ENCODE measurements around the gene CCDC89. TPM values are rescaled to one million over a fixed set of nuclear protein-coding genes. Genes with fewer than 3 reads are reported as not detected.
"Not testable (repeated sequence)": the region's sequence is repeated elsewhere in the genome, so short reads cannot be mapped to it uniquely, and the experiment has no call there.

The CCDC89 gene
- polyA plus RNA-seq, 3 donors = 2.9 to 3.1 (median 3.0) TPM

DNA sequence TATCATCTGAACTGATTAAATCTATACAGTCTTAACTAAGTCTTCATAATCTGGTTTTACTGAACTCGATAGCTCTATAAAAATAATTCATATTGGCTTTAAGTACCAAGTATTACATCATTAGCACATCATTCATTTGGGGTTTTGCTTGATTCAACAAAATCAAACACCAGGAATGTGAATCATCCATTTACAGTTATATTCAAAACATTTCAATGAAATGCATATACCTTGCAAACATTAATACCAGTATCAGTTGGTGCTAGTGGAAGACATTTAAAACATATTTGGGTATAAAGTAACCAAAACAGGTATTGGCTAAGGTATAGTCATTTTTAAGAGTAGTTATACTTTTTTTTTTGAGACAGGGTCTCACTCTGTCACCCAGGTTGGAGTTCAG lies 12.2 kb upstream of the CCDC89 start:
- no peak for DNase-seq

- no peak for DNase-seq
These were observed 11.8 kb upstream of the CCDC89 start for GRCh38 chr11:85697747-85698146.

DNA sequence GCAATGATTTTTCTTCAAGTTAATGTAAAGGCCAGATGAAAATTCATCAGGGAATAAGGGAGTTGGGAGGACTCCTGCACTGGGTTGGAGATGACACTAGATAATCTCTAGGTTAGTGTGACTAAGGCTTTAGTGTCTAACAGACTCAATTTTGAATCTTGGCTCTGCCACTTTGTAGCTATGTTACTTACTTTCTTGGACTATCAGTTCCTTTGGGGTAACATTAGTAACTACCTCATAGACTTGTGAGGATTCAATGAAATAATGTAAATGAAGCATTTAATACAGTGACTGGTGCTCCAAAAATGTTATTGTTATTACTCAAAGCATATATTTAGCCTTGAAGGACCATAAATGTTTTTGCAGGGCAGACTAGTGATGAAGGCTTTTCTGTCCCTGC lies 9.6 kb upstream of the CCDC89 start:
- no peak for DNase-seq

DNA sequence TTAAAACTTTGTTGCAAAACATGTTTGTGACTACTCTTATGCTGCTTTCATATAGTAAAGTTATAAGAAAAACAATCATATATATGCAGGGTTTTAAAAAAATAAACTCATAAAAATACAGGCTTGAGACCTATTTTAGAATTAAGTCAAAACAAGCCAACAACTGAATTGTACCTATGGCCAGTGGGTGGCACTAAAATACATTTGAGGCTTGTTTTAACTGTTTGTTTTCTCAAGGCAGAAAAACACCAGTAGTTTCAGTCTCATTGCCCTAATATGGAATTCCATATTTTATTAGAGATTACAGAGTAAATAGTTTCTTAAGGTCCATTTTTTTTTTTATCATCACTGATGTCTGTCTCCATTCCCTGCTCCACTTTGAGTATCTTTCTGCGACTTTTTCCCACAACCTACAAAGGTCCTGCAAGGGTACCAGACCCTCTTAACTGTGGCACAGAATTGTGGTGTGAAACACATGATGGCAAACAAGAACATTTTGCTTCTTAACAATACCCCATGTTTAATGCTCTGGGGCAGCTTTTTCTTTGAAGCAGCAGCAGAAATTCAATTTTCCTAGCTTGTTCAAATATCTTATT lies 8.5 kb upstream of the CCDC89 start:
- DNase-seq = peak; percentile 41

GRCh38 chr11:85685125-85685819 lies 723 bp downstream of the CCDC89 start:
- peak; percentile 78 for DNase-seq

- peak; percentile 61 for DNase-seq
These were observed 3.4 kb downstream of the CCDC89 start for GRCh38 chr11:85682330-85683305.

- no peak for DNase-seq
These were observed 5.1 kb downstream of the CCDC89 start for GRCh38 chr11:85680897-85681296.

DNA sequence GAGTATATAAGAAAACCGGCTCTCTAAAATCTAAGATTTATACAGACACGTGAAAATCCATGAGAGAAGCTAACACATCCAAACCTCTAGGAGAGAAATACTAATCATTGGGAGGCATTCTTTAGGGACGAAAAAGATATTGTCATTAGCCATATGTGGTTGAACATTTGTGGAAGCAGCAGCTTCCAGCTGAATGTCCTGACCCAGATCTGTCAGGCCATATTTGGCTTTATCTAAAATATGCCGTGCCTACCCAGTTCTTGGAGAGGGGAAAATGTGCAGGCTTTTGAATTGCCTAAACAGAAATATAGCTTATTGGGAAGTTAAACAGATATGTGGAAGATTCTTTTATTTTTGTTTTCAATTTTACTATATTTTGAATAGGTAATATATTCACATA lies 6.4 kb downstream of the CCDC89 start:
- DNase-seq = no peak

DNA sequence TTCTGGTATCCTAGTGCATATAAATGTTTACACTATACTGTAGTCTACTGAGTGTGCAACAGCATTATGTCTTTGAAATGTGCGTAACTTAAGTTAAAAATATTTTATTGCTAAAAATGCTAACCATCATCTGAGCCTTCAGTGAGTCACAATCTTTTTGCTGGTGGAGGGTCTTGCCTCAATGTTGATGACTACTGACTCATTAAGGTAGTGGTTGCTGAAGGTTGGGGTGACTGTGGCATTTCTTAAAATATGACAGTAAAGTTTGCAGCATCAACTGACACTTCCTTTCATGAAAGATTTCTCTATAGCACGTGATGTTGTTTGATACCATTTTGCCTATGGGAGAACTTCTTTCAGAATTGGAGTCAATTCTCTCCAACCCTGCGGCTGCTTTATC lies 12.6 kb downstream of the CCDC89 start:
- no peak for DNase-seq

- no peak for DNase-seq
These were observed 13.7 kb downstream of the CCDC89 start for GRCh38 chr11:85672105-85672902.

- not testable (repeated sequence) for DNase-seq
These were observed 14.9 kb downstream of the CCDC89 start for GRCh38 chr11:85670949-85671663.

DNA sequence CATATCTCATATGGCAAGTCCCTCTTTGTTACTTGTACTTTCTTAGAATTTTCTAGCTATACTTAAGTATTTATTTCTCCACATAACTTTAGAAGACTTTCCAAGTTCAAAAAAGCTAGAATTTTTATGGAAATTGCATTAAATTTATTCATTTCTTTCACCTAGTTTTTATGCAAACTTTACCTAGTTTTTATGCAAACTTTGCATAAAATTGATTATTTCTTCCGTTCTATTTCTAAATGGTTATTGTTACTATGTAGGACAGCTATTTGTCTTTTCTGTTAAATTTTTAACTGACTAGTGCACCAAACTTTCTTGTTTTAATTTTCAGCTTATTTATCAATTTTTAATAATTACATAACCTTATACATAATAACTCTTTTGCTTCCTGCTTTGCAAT lies 17.8 kb downstream of the CCDC89 start:
- DNase-seq = no peak

GRCh38 chr11:85666687-85667086 lies 19.3 kb downstream of the CCDC89 start:
- DNase-seq = no peak

GRCh38 chr11:85665733-85666132 lies 20.3 kb downstream of the CCDC89 start:
- no peak for DNase-seq

DNA sequence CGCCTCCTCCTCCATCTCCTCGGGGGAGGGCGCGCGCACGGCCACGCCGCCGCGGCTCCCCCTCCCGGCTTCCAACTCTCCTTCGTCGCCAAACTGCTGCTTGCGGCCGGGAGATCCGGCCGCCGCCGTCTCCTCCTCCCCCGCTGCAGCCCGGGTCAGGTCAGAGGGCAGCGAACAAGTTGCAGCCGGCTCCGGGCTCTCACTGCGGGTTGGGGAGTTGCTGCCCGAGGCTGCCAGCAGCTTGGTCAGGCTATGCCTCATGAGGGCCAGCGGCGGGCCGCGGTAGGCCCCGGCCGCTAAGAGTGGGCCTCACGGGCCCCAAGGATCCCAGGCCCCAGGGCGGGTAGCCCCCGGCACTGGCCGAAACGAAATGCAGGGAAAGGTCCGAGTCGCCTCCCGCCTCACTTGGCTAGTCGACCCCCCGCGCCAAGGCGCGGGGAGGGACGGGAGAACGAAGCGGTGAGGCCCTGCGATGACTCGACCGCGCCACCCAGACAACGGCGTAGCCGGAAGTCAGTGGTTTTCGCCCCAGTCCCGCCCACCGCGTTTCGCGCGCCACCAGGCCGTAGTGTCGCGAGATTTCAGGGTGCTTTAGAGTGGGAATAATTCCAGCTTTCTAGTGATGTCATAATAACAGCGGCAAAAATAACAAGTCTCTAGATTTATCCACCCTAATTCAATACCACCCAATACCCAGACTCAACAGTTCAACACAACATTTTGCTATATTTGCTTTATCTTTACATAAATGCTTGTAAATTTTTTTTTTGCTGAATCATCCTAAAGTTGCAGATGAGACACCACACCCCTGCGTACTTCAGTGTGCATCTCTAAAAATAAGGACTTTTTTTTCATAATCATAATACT lies 21.1 kb downstream of the CCDC89 start, which contains the start of gene CREBZF:
CREBZF (minus strand) TSS at position 515 of the 867 bp plus-strand sequence; CDS start at position 261, 254 bp downstream.
- DNase-seq = peak; percentile 96

DNA sequence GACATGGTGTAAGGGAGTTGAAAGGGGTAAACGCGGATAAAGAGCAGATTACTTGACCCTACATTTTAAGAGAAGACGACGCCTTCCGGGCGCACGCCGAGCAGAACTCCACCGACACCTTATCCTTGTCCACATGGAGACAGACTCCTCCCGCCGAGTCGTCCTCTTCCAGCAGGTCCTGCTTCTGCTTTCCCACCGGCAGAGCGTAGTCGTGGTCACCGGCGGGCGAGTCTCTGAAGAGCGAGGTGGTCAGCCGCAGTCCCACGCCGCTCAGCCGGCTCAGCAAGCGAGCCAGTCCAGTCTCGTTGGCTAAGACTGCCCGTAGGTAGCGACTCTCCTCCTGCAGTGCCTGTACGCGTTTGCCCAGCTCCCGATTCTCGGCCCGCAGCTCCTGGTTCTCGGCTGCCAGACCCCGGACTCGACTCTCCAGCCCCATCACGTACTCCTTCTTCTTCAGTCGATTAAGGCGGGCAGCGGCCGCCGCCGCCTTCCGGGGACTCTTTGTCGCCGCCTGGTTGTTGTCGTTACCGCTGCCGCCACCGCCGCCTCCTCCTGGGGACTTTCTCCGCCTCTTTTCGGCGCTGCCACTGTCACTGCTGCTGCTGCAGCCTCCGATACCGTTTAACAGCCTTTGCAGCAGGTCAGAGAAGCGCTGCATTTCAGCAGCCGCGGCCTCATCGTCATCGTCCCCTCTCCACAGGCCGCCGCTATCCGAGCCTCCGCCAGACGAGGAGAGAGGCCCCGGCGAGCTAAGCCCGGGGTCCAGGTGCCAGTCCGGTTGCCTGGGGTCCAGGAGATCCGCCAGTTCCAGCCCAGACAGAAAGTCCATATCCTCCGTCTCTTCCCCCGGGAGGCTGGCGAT lies 22.0 kb downstream of the CCDC89 start:
- peak; percentile 80 for DNase-seq

- no peak for DNase-seq
These were observed 22.8 kb downstream of the CCDC89 start for GRCh38 chr11:85663080-85663752.

DNA sequence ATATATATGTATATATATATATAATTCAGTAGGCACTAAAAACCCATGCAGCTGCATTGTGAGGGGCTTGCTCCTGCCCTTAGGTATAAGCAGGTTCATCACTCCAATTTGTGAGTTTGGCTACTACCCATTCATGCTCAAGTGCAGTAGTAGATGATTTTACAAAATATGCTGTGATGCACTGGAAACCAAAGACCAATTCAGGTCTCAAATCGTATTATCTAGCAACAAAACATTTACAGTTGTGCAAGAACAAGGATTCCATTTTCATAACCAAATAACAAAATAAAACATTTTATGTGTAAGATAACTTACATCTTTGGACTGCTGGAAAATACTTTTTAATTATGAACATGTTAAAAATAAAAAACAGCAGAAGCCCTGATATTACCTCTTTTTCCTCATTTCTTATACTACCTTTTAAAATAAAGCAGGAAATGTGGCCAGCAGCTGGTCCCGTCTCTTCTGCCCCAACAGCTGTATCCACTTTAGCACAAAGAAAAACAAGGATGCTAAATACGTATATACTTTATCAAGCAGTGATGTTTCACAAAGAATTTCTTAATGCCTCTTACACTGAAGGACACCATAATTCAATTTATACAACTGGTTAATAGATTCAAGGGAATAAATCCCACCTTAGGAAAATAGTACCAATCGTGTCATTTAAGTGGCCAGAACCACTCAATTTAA lies 23.9 kb downstream of the CCDC89 start:
- no peak for DNase-seq

All from renal pelvis (tissue), 4 donors.